Mesenchymal stem cell (in vitro differentiated cells and primary cell): ENCODE measurements around the gene NIPBL.
A peak's percentile ranks its signal among the peaks of the same experiment; 100 is the strongest.
"Not testable (repeated sequence)": the region's sequence is repeated elsewhere in the genome, so short reads cannot be mapped to it uniquely, and the experiment has no call there.

Experiments
- DNase-seq: peaks from one replicate; pipeline ENCODE4 v3.0.0-alpha.2; 2013
- H2AFZ ChIP-seq: one replicate; pipeline ENCODE4 v1.6.1; 2013; ENCODE audit warnings: low read depth, mild to moderate bottlenecking, control low read depth, inconsistent platforms, low read length, moderate library complexity
- H2AK5ac ChIP-seq: 2 replicates; pipeline ENCODE4 v1.6.1; 2013; ENCODE audit warnings: low read length, moderate library complexity, mild to moderate bottlenecking, inconsistent platforms; ENCODE audit not compliant: severe bottlenecking
- H2BK120ac ChIP-seq: one replicate; pipeline ENCODE4 v1.6.1; 2013; ENCODE audit warnings: low read depth, mild to moderate bottlenecking, inconsistent platforms, low read length, moderate library complexity
- H2BK12ac ChIP-seq, 2 experiments: one replicate each; pipeline ENCODE4 v1.6.1; 2013; ENCODE audit warnings: inconsistent platforms in 2 of 2, low read length in 2 of 2, mild to moderate bottlenecking in 2 of 2, moderate library complexity in 2 of 2, control low read depth in 1 of 2
- H2BK15ac ChIP-seq: one replicate; pipeline ENCODE4 v1.6.1; 2013; ENCODE audit warnings: mild to moderate bottlenecking, low read depth, inconsistent platforms; ENCODE audit not compliant: poor library complexity, severe bottlenecking
- H2BK5ac ChIP-seq: 2 replicates; pipeline ENCODE4 v1.6.1; 2013; ENCODE audit warnings: low read depth, mild to moderate bottlenecking, low read length, control low read depth, inconsistent platforms; ENCODE audit not compliant: poor library complexity, severe bottlenecking
- H3K14ac ChIP-seq, 2 experiments: one replicate each; pipeline ENCODE4 v1.6.1; 2013; ENCODE audit warnings: inconsistent platforms in 2 of 2, low read length in 2 of 2, control low read depth in 1 of 2, mild to moderate bottlenecking in 1 of 2, moderate library complexity in 1 of 2
- H3K18ac ChIP-seq, 2 experiments: one replicate each; pipeline ENCODE4 v1.6.1; 2013; ENCODE audit warnings: inconsistent platforms in 2 of 2, low read length in 2 of 2, control low read depth in 1 of 2, low read depth in 1 of 2, mild to moderate bottlenecking in 1 of 2
- H3K23ac ChIP-seq, 2 experiments: one replicate each; pipeline ENCODE4 v1.6.1; 2013; ENCODE audit warnings: inconsistent platforms in 2 of 2, low read length in 2 of 2, mild to moderate bottlenecking in 2 of 2, moderate library complexity in 2 of 2, control low read depth in 1 of 2
- H3K27ac ChIP-seq: 2 replicates; pipeline ENCODE4 v1.5.1; 2013; ENCODE audit warnings: mild to moderate bottlenecking, moderate library complexity, low read length, control low read depth, inconsistent platforms; ENCODE audit not compliant: poor library complexity, severe bottlenecking
- H3K27me3 ChIP-seq, 2 experiments: 2 replicates each; pipeline versions ENCODE4 v1.6.1 to v1.7.0; 2013; ENCODE audit warnings: low read length in 2 of 2, mild to moderate bottlenecking in 2 of 2, moderate library complexity in 2 of 2, control low read depth in 1 of 2, inconsistent platforms in 1 of 2; ENCODE audit not compliant: control insufficient read depth in 1 of 2, insufficient read depth in 1 of 2
- H3K36me3 ChIP-seq, 2 experiments: 2 replicates each; pipeline versions ENCODE4 v1.6.1 to v1.7.0; 2013; ENCODE audit warnings: low read length in 2 of 2, control low read depth in 1 of 2, inconsistent platforms in 1 of 2, low read depth in 1 of 2, mild to moderate bottlenecking in 1 of 2; ENCODE audit not compliant: insufficient read depth in 2 of 2, control insufficient read depth in 1 of 2
- H3K4ac ChIP-seq, 2 experiments: one replicate each; pipeline ENCODE4 v1.6.1; 2013; ENCODE audit warnings: inconsistent platforms in 2 of 2, low read length in 2 of 2, mild to moderate bottlenecking in 2 of 2, moderate library complexity in 2 of 2, control low read depth in 1 of 2, low read depth in 1 of 2
- H3K4me1 ChIP-seq: 2 replicates; pipeline ENCODE4 v1.6.1; 2013; ENCODE audit warnings: low read depth, low read length, control low read depth; ENCODE audit not compliant: control insufficient read depth, insufficient read depth
- H3K4me2 ChIP-seq: 2 replicates; pipeline ENCODE4 v1.6.1; 2013; ENCODE audit warnings: low read length, mild to moderate bottlenecking, inconsistent platforms; ENCODE audit not compliant: poor library complexity, severe bottlenecking
- H3K4me3 ChIP-seq, 2 experiments: 2 replicates each; pipeline versions ENCODE4 v1.5.1 to v1.7.0; 2013; ENCODE audit warnings: low read length in 2 of 2, mild to moderate bottlenecking in 2 of 2, control low read depth in 1 of 2, low read depth in 1 of 2; ENCODE audit not compliant: insufficient read depth in 1 of 2
- H3K79me1 ChIP-seq: replicated peaks from 2 replicates; pipeline ENCODE4 v1.6.1; 2013; ENCODE audit warnings: mild to moderate bottlenecking, control low read depth, low read length, inconsistent platforms; ENCODE audit not compliant: poor library complexity, severe bottlenecking
- H3K9ac ChIP-seq: 2 replicates; pipeline ENCODE4 v1.7.0; 2013; ENCODE audit warnings: mild to moderate bottlenecking, low read length, moderate library complexity
- H3K9me3 ChIP-seq: 2 replicates; pipeline ENCODE4 v1.7.0; 2013; ENCODE audit warnings: mild to moderate bottlenecking, low read length; ENCODE audit not compliant: control insufficient read depth
- H4K8ac ChIP-seq: one replicate; pipeline ENCODE4 v1.6.1; 2013; ENCODE audit warnings: inconsistent platforms, mild to moderate bottlenecking, low read length, moderate library complexity
- H4K91ac ChIP-seq: one replicate; pipeline ENCODE4 v1.6.1; 2013; ENCODE audit warnings: mild to moderate bottlenecking, low read length, inconsistent platforms
- WGBS: methylation state at CpG from one replicate; pipeline ENCODE4 v1.1.7; 2013; ENCODE audit warnings: mixed read lengths; 5-methylcytosine and 5-hydroxymethylcytosine counted together

NIPBL gene

GRCh38 chr5:36908544-36909260 is 32.1 kb downstream of the NIPBL start:
- Histone ChIP-seq H3K14ac (no peak overlapping the region), H3K4me3 (peak overlapping the region in 1 of 2 experiments; percentile 45), H3K79me1 (peaks cover 2% of the 10 kb centered on the region), H3K4me1 (no peaks in the 10 kb centered on the region), H3K4me2 (no peak overlapping the region), H2AK5ac (no peak overlapping the region), H3K4ac (no peak overlapping the region), H3K9ac (peak overlapping the region; percentile 34), H2BK15ac (no peak overlapping the region), H2BK120ac (no peak overlapping the region), H3K27me3 (no peaks in the 10 kb centered on the region), H2BK12ac (no peak overlapping the region), H3K36me3 (no peaks in the 10 kb centered on the region), H2BK5ac (no peak overlapping the region), H2AFZ (no peak overlapping the region), H3K9me3 (no peaks in the 10 kb centered on the region), H3K18ac (no peak overlapping the region), H3K27ac (no peak overlapping the region), H3K23ac (no peak overlapping the region), H4K8ac (no peak overlapping the region), H4K91ac (no peak overlapping the region)
- no peak for DNase-seq
- WGBS, result 100% methylated on average over 1 of the region's 2 CpGs

- no peak overlapping the region for H3K4me3 ChIP-seq
- H4K8ac ChIP-seq, result no peak overlapping the region
- H3K27ac ChIP-seq, result no peak overlapping the region
- H3K9ac ChIP-seq, result no peak overlapping the region
- no peak overlapping the region for H2AK5ac ChIP-seq
- no peak overlapping the region for H3K14ac ChIP-seq
- no peak overlapping the region for H4K91ac ChIP-seq
- no peaks in the 10 kb centered on the region for H3K27me3 ChIP-seq
- no peak for DNase-seq
- no peaks in the 10 kb centered on the region for H3K9me3 ChIP-seq
- no peaks in the 10 kb centered on the region for H3K36me3 ChIP-seq
- H3K4ac ChIP-seq, result no peak overlapping the region
- no peak overlapping the region for H3K4me2 ChIP-seq
- H3K23ac ChIP-seq, result no peak overlapping the region
- H3K4me1 ChIP-seq, result no peaks in the 10 kb centered on the region
- no peak overlapping the region for H2BK12ac ChIP-seq
- no peak overlapping the region for H3K18ac ChIP-seq
- no peak overlapping the region for H2BK15ac ChIP-seq
- H2AFZ ChIP-seq, result no peak overlapping the region
- no peak overlapping the region for H2BK5ac ChIP-seq
- H3K79me1 ChIP-seq, result peaks cover 2% of the 10 kb centered on the region
- H2BK120ac ChIP-seq, result no peak overlapping the region
Observed at GRCh38 chr5:36915653-36916052, 39.1 kb downstream of the NIPBL start.

- no CpG with 5 or more reads among the region's 4 CpGs for WGBS
- not testable (repeated sequence) for DNase-seq
Observed at GRCh38 chr5:36916614-36917013, 40.0 kb downstream of the NIPBL start.

GRCh38 chr5:36917358-36917757 is 40.8 kb downstream of the NIPBL start:
- not testable (repeated sequence) for H2BK120ac ChIP-seq, H2AK5ac ChIP-seq, H3K4me1 ChIP-seq, H2BK5ac ChIP-seq, H3K9ac ChIP-seq, H2BK15ac ChIP-seq, H3K23ac ChIP-seq, H2AFZ ChIP-seq, DNase-seq, H3K14ac ChIP-seq, H3K4ac ChIP-seq, H3K79me1 ChIP-seq, H3K4me3 ChIP-seq, H3K4me2 ChIP-seq, H3K27me3 ChIP-seq, H3K36me3 ChIP-seq, H3K27ac ChIP-seq, H4K91ac ChIP-seq, H3K9me3 ChIP-seq, H3K18ac ChIP-seq, H2BK12ac ChIP-seq, H4K8ac ChIP-seq
- no CpG with 5 or more reads among the region's 1 CpG for WGBS

More at GRCh38 chr5:36916614-36917013, 40.0 kb downstream of the NIPBL start:
- H3K79me1 ChIP-seq, H3K4me1 ChIP-seq, H3K4ac ChIP-seq, H3K23ac ChIP-seq, H3K36me3 ChIP-seq, H2BK15ac ChIP-seq, H2BK5ac ChIP-seq, H3K27ac ChIP-seq, H3K9ac ChIP-seq, H2AK5ac ChIP-seq, H3K9me3 ChIP-seq, H3K4me3 ChIP-seq, H3K4me2 ChIP-seq, H3K14ac ChIP-seq, H2BK12ac ChIP-seq, H3K27me3 ChIP-seq, H4K91ac ChIP-seq, H2AFZ ChIP-seq, H3K18ac ChIP-seq, H2BK120ac ChIP-seq, H4K8ac ChIP-seq: not testable (repeated sequence)
